CD8-positive, alpha-beta memory T cell (primary cell): ENCODE data around the gene MYLK4. TPM values are rescaled to one million over a fixed set of nuclear protein-coding genes. Genes with fewer than 3 reads are reported as not detected.

ENCODE experiments used
- CTCF ChIA-PET: fragments of 350-600 bp; sonication (Branson Sonifier 250); formaldehyde crosslinking; loops from one replicate; lab custom pipeline; 2021; ENCODE audit warnings: antibody characterized with exemption; lab: Charles Lee
- POLR2A ChIA-PET: fragments of 350-600 bp; sonication (Branson Sonifier 250); formaldehyde crosslinking; loops from one replicate; lab custom pipeline; 2021; ENCODE audit warnings: antibody characterized with exemption; lab: Charles Lee
- DNase-seq, 5 donors: peaks; one replicate each; pipeline versions ENCODE4 v3.0.0 to v3.0.0-alpha.2; 2020 to 2022; ENCODE audit warnings: mixed read lengths in 1 of 5
- H3K27ac ChIP-seq: one replicate; pipeline ENCODE4 v1.7.0; 2013; ENCODE audit warnings: low read depth, mild to moderate bottlenecking, low read length, moderate library complexity
- H3K27me3 ChIP-seq: 2 replicates; pipeline ENCODE4 v1.7.0; 2013; ENCODE audit warnings: low read length, mild to moderate bottlenecking; ENCODE audit not compliant: insufficient read depth, poor library complexity, severe bottlenecking
- H3K36me3 ChIP-seq: 2 replicates; pipeline ENCODE4 v1.7.0; 2013; ENCODE audit warnings: mild to moderate bottlenecking, low read length, moderate library complexity; ENCODE audit not compliant: insufficient read depth
- H3K4me1 ChIP-seq: 2 replicates; pipeline ENCODE4 v1.7.0; 2013; ENCODE audit warnings: mild to moderate bottlenecking, low read length, moderate library complexity; ENCODE audit not compliant: insufficient read depth
- H3K4me3 ChIP-seq: 2 replicates; pipeline ENCODE4 v1.7.0; 2013; ENCODE audit warnings: mild to moderate bottlenecking, low read length
- H3K9me3 ChIP-seq: 2 replicates; pipeline ENCODE4 v1.7.0; 2013; ENCODE audit warnings: mild to moderate bottlenecking, low read length
- H3K27ac Mint-ChIP-seq, 8 donors: one replicate each; pipeline ENCODE4 v1.8.0; 2020 to 2021; ENCODE audit warnings: mixed read lengths in 8 of 8, mild to moderate bottlenecking in 6 of 8, inconsistent platforms in 3 of 8, moderate library complexity in 3 of 8
- H3K27me3 Mint-ChIP-seq, 2 donors: one replicate each; pipeline ENCODE4 v1.8.0; 2020 to 2021; ENCODE audit warnings: mixed read lengths in 2 of 2, mild to moderate bottlenecking in 1 of 2, moderate library complexity in 1 of 2
- H3K36me3 Mint-ChIP-seq, 3 donors: one replicate each; pipeline ENCODE4 v1.8.0; 2020 to 2021; ENCODE audit warnings: mixed read lengths in 3 of 3, inconsistent platforms in 1 of 3, mild to moderate bottlenecking in 1 of 3
- H3K4me1 Mint-ChIP-seq, 3 donors: one replicate each; pipeline ENCODE4 v1.8.0; 2020 to 2021; ENCODE audit warnings: mixed read lengths in 3 of 3, inconsistent platforms in 1 of 3, mild to moderate bottlenecking in 1 of 3
- H3K4me3 Mint-ChIP-seq, 7 donors: one replicate each; pipeline ENCODE4 v1.8.0; 2020 to 2021; ENCODE audit warnings: mixed read lengths in 7 of 7, mild to moderate bottlenecking in 6 of 7, moderate library complexity in 4 of 7, inconsistent platforms in 2 of 7
- H3K9me3 Mint-ChIP-seq, 5 donors: one replicate each; pipeline ENCODE4 v1.8.0; 2020 to 2022; ENCODE audit warnings: mixed read lengths in 5 of 5, mild to moderate bottlenecking in 3 of 5, moderate library complexity in 2 of 5, inconsistent platforms in 1 of 5
- polyA plus RNA-seq: library from polyadenylated mRNA; unstranded; fragments of 300-500 nt; fragmentation: Illumina TruSeq; gene quantifications from one replicate; pipeline ENCODE4 v1.2.3, GENCODE V29; 2021
- total RNA-seq, 2 experiments: library from RNA; stranded (reverse); gene quantifications; one replicate each; pipeline ENCODE4 v1.2.3, GENCODE V29; 2021

The MYLK4 gene
- total and polyA plus RNA-seq, 3 experiments from 2014 or later: 0.22 to 0.24 (median 0.24) TPM

- no peaks in the 10 kb centered on the region for H3K36me3 Mint-ChIP-seq
- H3K36me3 ChIP-seq: no peaks in the 10 kb centered on the region
- no peak overlapping the region for H3K4me3 ChIP-seq
- POLR2A ChIA-PET: no interaction called here
- peaks cover 0 to 9% (median 4%) of the 10 kb centered on the region in 3 donors for H3K4me1 Mint-ChIP-seq
- H3K9me3 ChIP-seq: no peaks in the 10 kb centered on the region
- H3K27me3 Mint-ChIP-seq: peaks cover 12 to 47% of the 10 kb centered on the region in 2 donors
- no peak for DNase-seq
- no peak overlapping the region for H3K4me3 Mint-ChIP-seq
- no peak overlapping the region for H3K27ac Mint-ChIP-seq
- peaks cover 11% of the 10 kb centered on the region for H3K4me1 ChIP-seq
- H3K27me3 ChIP-seq: no peaks in the 10 kb centered on the region
- no peak overlapping the region for H3K27ac ChIP-seq
- no peaks in the 10 kb centered on the region for H3K9me3 Mint-ChIP-seq
- CTCF ChIA-PET: interaction anchor here (0.7 to 8.7 kb wide), 6 partner anchors 10 to 1038 kb away, joined by 3 to 150 read pairs (median 12); partner anchors contain the start of gene FOXC1
Observed at GRCh38 chr6:2635911-2636310, 114.8 kb downstream of the MYLK4 start.

DNA sequence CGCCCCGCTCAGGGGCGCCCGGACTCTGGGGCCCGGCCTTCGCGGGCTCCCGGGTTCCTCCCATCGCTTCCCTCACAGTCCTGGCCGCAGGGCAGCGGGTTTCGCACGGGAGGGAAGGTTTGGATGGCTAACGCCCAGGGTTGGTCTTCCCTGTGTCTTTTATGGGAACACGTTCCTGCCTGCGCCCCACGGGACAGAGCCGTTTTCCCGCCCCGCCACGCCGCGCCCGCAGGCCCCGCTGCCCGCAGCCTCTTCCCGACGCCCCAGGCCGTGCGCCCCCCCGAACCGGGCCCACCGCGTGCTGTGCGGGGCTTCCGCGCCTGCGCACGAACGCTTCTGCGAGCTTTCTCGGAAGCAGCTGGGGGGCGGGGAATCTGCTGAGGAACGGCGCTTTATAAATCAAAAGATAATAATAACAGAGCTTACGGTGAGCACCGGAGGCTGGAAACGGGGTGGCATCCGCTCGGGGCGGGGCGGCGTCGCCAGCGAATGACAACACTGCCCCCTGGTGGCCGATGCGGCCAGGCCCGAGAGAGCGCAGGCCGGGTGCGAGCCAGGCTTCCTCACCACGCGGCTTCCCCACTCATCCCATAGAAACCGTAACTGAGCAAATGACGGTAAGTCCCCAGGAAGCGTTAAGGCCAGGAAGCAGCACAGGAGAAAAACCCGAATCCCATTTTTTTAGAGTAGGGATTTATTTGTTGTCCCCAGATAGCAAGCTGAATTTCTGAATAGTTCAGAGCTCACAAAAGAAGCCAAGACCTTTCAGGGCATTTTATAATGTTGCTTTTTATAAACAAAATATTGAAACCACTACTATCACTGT is 116.4 kb downstream of the MYLK4 start:
- Mint-ChIP-seq H3K4me3 (peak overlapping the region; percentile 57 to 74 (median 66)), H3K4me1 (peaks cover 0 to 9% (median 4%) of the 10 kb centered on the region in 3 donors), H3K27me3 (peaks cover 12 to 32% of the 10 kb centered on the region in 2 donors), H3K9me3 (no peaks in the 10 kb centered on the region), H3K36me3 (no peaks in the 10 kb centered on the region), H3K27ac (no peak overlapping the region)
- H3K4me3 ChIP-seq: peak overlapping the region; percentile 26
- H3K27me3 ChIP-seq: no peaks in the 10 kb centered on the region
- CTCF ChIA-PET: interaction anchor here (0.6 to 8.7 kb wide), 24 partner anchors 9 to 1072 kb away, joined by 3 to 150 read pairs (median 5); partner anchors contain the start of gene FOXC1
- no peak overlapping the region for H3K27ac ChIP-seq
- H3K36me3 ChIP-seq: no peaks in the 10 kb centered on the region
- POLR2A ChIA-PET: no interaction called here
- H3K4me1 ChIP-seq: peaks cover 11% of the 10 kb centered on the region
- DNase-seq: peak; percentile 62 to 80 (median 72)
- H3K9me3 ChIP-seq: no peaks in the 10 kb centered on the region

- no peak overlapping the region for H3K27ac Mint-ChIP-seq
Observed at GRCh38 chr6:2633736-2634135, 117.0 kb downstream of the MYLK4 start.

GRCh38 chr6:2632976-2633584 is 117.6 kb downstream of the MYLK4 start:
- Mint-ChIP-seq H3K4me1 (peaks cover 0 to 9% (median 4%) of the 10 kb centered on the region in 3 donors), H3K27me3 (peaks cover 10 to 21% of the 10 kb centered on the region in 2 donors), H3K27ac (no peak overlapping the region), H3K4me3 (peak overlapping the region in 4 of 7 donors; percentile 25 to 68 (median 32)), H3K36me3 (no peaks in the 10 kb centered on the region), H3K9me3 (no peaks in the 10 kb centered on the region)
- H3K27me3 ChIP-seq: no peaks in the 10 kb centered on the region
- H3K27ac ChIP-seq: no peak overlapping the region
- H3K36me3 ChIP-seq: no peaks in the 10 kb centered on the region
- H3K4me1 ChIP-seq: peaks cover 11% of the 10 kb centered on the region
- POLR2A ChIA-PET: no interaction called here
- H3K9me3 ChIP-seq: no peaks in the 10 kb centered on the region
- H3K4me3 ChIP-seq: no peak overlapping the region
- no peak for DNase-seq
- CTCF ChIA-PET: interaction anchor here (1.8 to 8.7 kb wide), 2 partner anchors 10 to 1035 kb away, joined by 11 to 150 read pairs; no protein-coding TSS in a partner anchor

More at GRCh38 chr6:2633736-2634135, 117.0 kb downstream of the MYLK4 start:
- Histone ChIP-seq H3K27ac (no peak overlapping the region), H3K4me3 (no peak overlapping the region), H3K36me3 (no peaks in the 10 kb centered on the region), H3K9me3 (no peaks in the 10 kb centered on the region), H3K27me3 (no peaks in the 10 kb centered on the region), H3K4me1 (peaks cover 11% of the 10 kb centered on the region)
- ChIA-PET CTCF (interaction anchor here (0.6 to 8.7 kb wide), 20 partner anchors 8 to 1071 kb away, joined by 3 to 150 read pairs (median 6); partner anchors contain the start of gene FOXC1), POLR2A (no interaction called here)
- no peak for DNase-seq
- Mint-ChIP-seq H3K4me1 (peaks cover 0 to 9% (median 4%) of the 10 kb centered on the region in 3 donors), H3K4me3 (peak overlapping the region; percentile 28 to 68 (median 53)), H3K27me3 (peaks cover 12 to 28% of the 10 kb centered on the region in 2 donors), H3K9me3 (no peaks in the 10 kb centered on the region), H3K36me3 (no peaks in the 10 kb centered on the region)

DNA sequence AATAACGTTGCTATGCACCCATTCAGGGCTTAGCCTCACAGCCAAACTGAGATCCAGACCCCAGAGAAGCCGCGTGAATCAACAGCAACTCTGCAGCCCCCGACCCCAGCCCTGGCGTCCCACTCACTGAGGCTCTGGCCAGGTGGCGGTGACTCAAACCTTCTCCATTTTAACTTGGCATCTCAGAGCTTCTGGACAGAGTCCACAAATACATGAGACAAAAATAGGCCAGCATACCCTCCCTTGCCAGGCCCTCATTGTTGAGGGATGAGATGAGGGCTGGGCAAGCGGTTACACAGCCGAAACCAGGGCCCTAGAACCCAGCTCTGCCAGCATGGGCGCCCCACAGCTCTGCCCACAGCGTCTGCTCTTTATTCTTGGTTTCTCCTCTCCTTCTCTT is 118.4 kb downstream of the MYLK4 start:
- no peak overlapping the region for H3K4me3 Mint-ChIP-seq
- H3K27ac ChIP-seq: no peak overlapping the region
- H3K27me3 Mint-ChIP-seq: peaks cover 10 to 20% of the 10 kb centered on the region in 2 donors
- H3K27me3 ChIP-seq: no peaks in the 10 kb centered on the region
- H3K36me3 ChIP-seq: no peaks in the 10 kb centered on the region
- H3K4me1 Mint-ChIP-seq: peaks cover 0 to 9% (median 4%) of the 10 kb centered on the region in 3 donors
- ChIA-PET CTCF (interaction anchor here (0.9 to 8.7 kb wide), 3 partner anchors 10 to 1040 kb away, joined by 3 to 150 read pairs (median 3); no protein-coding TSS in a partner anchor), POLR2A (no interaction called here)
- no peak for DNase-seq
- no peak overlapping the region for H3K27ac Mint-ChIP-seq
- H3K36me3 Mint-ChIP-seq: no peaks in the 10 kb centered on the region
- H3K9me3 Mint-ChIP-seq: no peaks in the 10 kb centered on the region
- H3K4me1 ChIP-seq: peaks cover 11% of the 10 kb centered on the region
- no peak overlapping the region for H3K4me3 ChIP-seq
- H3K9me3 ChIP-seq: no peaks in the 10 kb centered on the region

GRCh38 chr6:2630891-2631571 is 119.7 kb downstream of the MYLK4 start:
- Mint-ChIP-seq H3K36me3 (no peaks in the 10 kb centered on the region), H3K27ac (no peak overlapping the region), H3K4me3 (no peak overlapping the region), H3K27me3 (peaks cover 5 to 7% of the 10 kb centered on the region in 2 donors), H3K4me1 (peaks cover 0 to 9% (median 4%) of the 10 kb centered on the region in 3 donors), H3K9me3 (no peaks in the 10 kb centered on the region)
- CTCF ChIA-PET: interaction anchor here (8.7 kb wide), 1 partner anchor 1033 kb away, joined by 150 read pairs; no protein-coding TSS in a partner anchor
- no peak overlapping the region for H3K27ac ChIP-seq
- no peak overlapping the region for H3K4me3 ChIP-seq
- POLR2A ChIA-PET: no interaction called here
- H3K36me3 ChIP-seq: no peaks in the 10 kb centered on the region
- no peaks in the 10 kb centered on the region for H3K27me3 ChIP-seq
- no peaks in the 10 kb centered on the region for H3K9me3 ChIP-seq
- no peak for DNase-seq
- H3K4me1 ChIP-seq: peaks cover 11% of the 10 kb centered on the region

- peak overlapping the region in 1 of 8 donors; percentile 3 for H3K27ac Mint-ChIP-seq
- peaks cover 3 to 5% of the 10 kb centered on the region in 2 donors for H3K27me3 Mint-ChIP-seq
- Histone ChIP-seq H3K27me3 (no peaks in the 10 kb centered on the region), H3K27ac (no peak overlapping the region), H3K4me3 (no peak overlapping the region), H3K36me3 (no peaks in the 10 kb centered on the region), H3K9me3 (no peaks in the 10 kb centered on the region), H3K4me1 (peaks cover 11% of the 10 kb centered on the region)
- no peaks in the 10 kb centered on the region for H3K9me3 Mint-ChIP-seq
- no peak for DNase-seq
- H3K4me3 Mint-ChIP-seq: no peak overlapping the region
- ChIA-PET POLR2A (no interaction called here), CTCF (interaction anchor here (8.7 kb wide), 1 partner anchor 1032 kb away, joined by 150 read pairs; no protein-coding TSS in a partner anchor)
- no peaks in the 10 kb centered on the region for H3K36me3 Mint-ChIP-seq
- peaks cover 0 to 9% (median 4%) of the 10 kb centered on the region in 3 donors for H3K4me1 Mint-ChIP-seq
Observed at GRCh38 chr6:2630359-2630758, 120.4 kb downstream of the MYLK4 start.
